ENCODE measurements around the gene MTAP.

GRCh38 chr9:21875893-21876292 lies 73.5 kb downstream of the MTAP start:
- TF ChIP-seq CTCF (conservative IDR thresholded peaks at IDR 0.05) (no peak), ZFX (IDR thresholded peaks at IDR 0.05) (no peak)
